GM12891 (cell line): ENCODE data around the gene ITFG1.
"Not testable (repeated sequence)": the region's sequence is repeated elsewhere in the genome, so short reads cannot be mapped to it uniquely, and the experiment has no call there.

ENCODE experiments used
- DNase-seq: peaks from one replicate; pipeline ENCODE4 v3.0.0; 2011; ENCODE audit warnings: low spot score; ENCODE audit not compliant: insufficient read length
- FAIRE-seq: peaks from 2 replicates; lab custom pipeline; 2011; peaks lifted over from hg19 to GRCh38; lab: Jason Lieb, UNC
- PAX5 ChIP-seq: IDR thresholded peaks from 2 replicates; pipeline ENCODE4 v1.6.1; 2011; ENCODE audit warnings: low read length, moderate library complexity, mild to moderate bottlenecking; ENCODE audit not compliant: insufficient read depth, severe bottlenecking
- POLR2A ChIP-seq: IDR thresholded peaks from 2 replicates; pipeline ENCODE4 v1.6.1; 2011; ENCODE audit warnings: low read depth, low read length, control low read depth
- POLR2AphosphoS5 ChIP-seq: IDR thresholded peaks from 2 replicates; pipeline ENCODE4 v1.6.1; 2011; ENCODE audit warnings: low read depth, low read length, control low read depth
- POU2F2 ChIP-seq: IDR thresholded peaks from 2 replicates; pipeline ENCODE4 v1.6.1; 2011; ENCODE audit warnings: low read depth, mild to moderate bottlenecking, control low read depth, low read length, moderate library complexity
- SPI1 ChIP-seq: IDR thresholded peaks from 2 replicates; pipeline ENCODE4 v1.6.1; 2011; ENCODE audit warnings: low read depth, low read length, control low read depth
- TAF1 ChIP-seq: IDR thresholded peaks from 2 replicates; pipeline ENCODE4 v1.6.1; 2011; ENCODE audit warnings: low read depth, low read length, control low read depth

Gene ITFG1

GRCh38 chr16:47142821-47143676 lies 317.8 kb downstream of the ITFG1 start:
- no peak for TF ChIP-seq PAX5
- no peak for TF ChIP-seq TAF1
- TF ChIP-seq POU2F2 = no peak
- no peak for TF ChIP-seq SPI1
- no peak for TF ChIP-seq POLR2A
- no peak; the same call in 1 of the 2 replicates for TF ChIP-seq POLR2AphosphoS5
- peak; percentile 74 for DNase-seq
- no peak for FAIRE-seq

GRCh38 chr16:47142486-47142820 lies 318.4 kb downstream of the ITFG1 start:
- TF ChIP-seq POLR2A (no peak), PAX5 (no peak), SPI1 (peak; percentile 91)
- FAIRE-seq = no peak
- peak; percentile 19 for DNase-seq

GRCh38 chr16:47141773-47142485 lies 318.9 kb downstream of the ITFG1 start:
- DNase-seq (peak; percentile 51), FAIRE-seq (peak; percentile 97)
- TF ChIP-seq POLR2A (0 out of 2 replicates have a peak, but pooled peaks have one; percentile 44), POU2F2 (no peak)

GRCh38 chr16:47140686-47141085 lies 320.2 kb downstream of the ITFG1 start:
- TF ChIP-seq PAX5 (no peak), POLR2AphosphoS5 (no peak), POLR2A (no peak), POU2F2 (no peak), SPI1 (no peak), TAF1 (no peak)
- FAIRE-seq (no peak), DNase-seq (no peak)

GRCh38 chr16:47139561-47140185 lies 321.2 kb downstream of the ITFG1 start:
- no peak for TF ChIP-seq TAF1
- TF ChIP-seq SPI1 = no peak
- no peak for TF ChIP-seq POLR2AphosphoS5
- TF ChIP-seq POLR2A = no peak
- TF ChIP-seq PAX5 = no peak
- no peak for TF ChIP-seq POU2F2
- FAIRE-seq (no peak), DNase-seq (no peak)

- not testable (repeated sequence) for FAIRE-seq, DNase-seq
Measured at GRCh38 chr16:47137925-47138324, 322.9 kb downstream of the ITFG1 start.

GRCh38 chr16:47136099-47136842 lies 324.6 kb downstream of the ITFG1 start:
- no peak for DNase-seq
- TF ChIP-seq POU2F2 (no peak), POLR2AphosphoS5 (no peak), TAF1 (no peak), SPI1 (no peak), PAX5 (no peak), POLR2A (no peak)
- FAIRE-seq = no peak

GRCh38 chr16:47134550-47134949 lies 326.3 kb downstream of the ITFG1 start:
- no peak for FAIRE-seq
- TF ChIP-seq PAX5 = no peak
- TF ChIP-seq SPI1 = no peak
- no peak for TF ChIP-seq TAF1
- no peak for TF ChIP-seq POU2F2
- TF ChIP-seq POLR2A = no peak
- TF ChIP-seq POLR2AphosphoS5 = no peak
- DNase-seq = no peak

- DNase-seq (no peak), FAIRE-seq (no peak)
- TF ChIP-seq POLR2A (no peak), POLR2AphosphoS5 (no peak), PAX5 (no peak), SPI1 (no peak), TAF1 (no peak)
Measured at GRCh38 chr16:47132308-47132707, 328.6 kb downstream of the ITFG1 start.
